Fibroblast of lung (primary cell): ENCODE measurements around the gene TBC1D13. TPM values are rescaled to one million over a fixed set of nuclear protein-coding genes. Genes with fewer than 3 reads are reported as not detected.

Experiments
- DNase-seq, 2 donors: peaks; one replicate each; pipeline versions ENCODE4 v3.0.0 to v3.0.0-alpha.2; 2010; ENCODE audit warnings: low read depth in 2 of 2
- H2AFZ ChIP-seq: 2 replicates; pipeline ENCODE4 v1.5.1; 2012; ENCODE audit warnings: low read length, control low read depth, inconsistent platforms
- H3K27ac ChIP-seq: 2 replicates; pipeline ENCODE4 v1.5.1; 2011; ENCODE audit warnings: low read length, control low read depth; ENCODE audit not compliant: insufficient read depth
- H3K27me3 ChIP-seq: 2 replicates; pipeline ENCODE4 v1.5.1; 2011; ENCODE audit warnings: mild to moderate bottlenecking, low read length; ENCODE audit not compliant: control insufficient read depth, insufficient read depth
- H3K36me3 ChIP-seq: 2 replicates; pipeline ENCODE4 v1.5.1; 2011; ENCODE audit warnings: low read length; ENCODE audit not compliant: control insufficient read depth, insufficient read depth
- H3K4me1 ChIP-seq: 2 replicates; pipeline ENCODE4 v1.5.1; 2011; ENCODE audit warnings: low read length; ENCODE audit not compliant: control insufficient read depth, insufficient read depth; ENCODE audit errors: extremely low read depth
- H3K4me2 ChIP-seq: 2 replicates; pipeline ENCODE4 v1.5.1; 2011; ENCODE audit warnings: low read length, control low read depth; ENCODE audit not compliant: insufficient read depth; ENCODE audit errors: extremely low read depth
- H3K4me3 ChIP-seq, 4 experiments: fragments of 200-600 bp in 1 of 4; sonication (generic) in 1 of 4; replicated peaks in 1 of 4; 2 replicates each; pipeline ENCODE4 v1.5.1; 2011 to 2016; ENCODE audit warnings: low read length in 4 of 4, low read depth in 3 of 4, mild to moderate bottlenecking in 3 of 4, control low read depth in 2 of 4, inconsistent platforms in 1 of 4, mixed read lengths in 1 of 4; ENCODE audit not compliant: insufficient read depth in 1 of 4; ENCODE audit errors: control extremely low read depth in 1 of 4
- H3K79me2 ChIP-seq: 2 replicates; pipeline ENCODE4 v1.5.1; 2012; ENCODE audit warnings: mild to moderate bottlenecking, low read length, inconsistent platforms; ENCODE audit not compliant: control insufficient read depth, insufficient read depth
- H3K9ac ChIP-seq: 2 replicates; pipeline ENCODE4 v1.5.1; 2011; ENCODE audit warnings: mild to moderate bottlenecking, low read length, control low read depth; ENCODE audit not compliant: insufficient read depth
- H3K9me3 ChIP-seq: 2 replicates; pipeline ENCODE4 v1.5.1; 2012; ENCODE audit warnings: low read depth, low read length; ENCODE audit not compliant: control insufficient read depth, insufficient read depth
- H4K20me1 ChIP-seq: 2 replicates; pipeline ENCODE4 v1.5.1; 2011; ENCODE audit warnings: low read length; ENCODE audit not compliant: control insufficient read depth, insufficient read depth; ENCODE audit errors: extremely low read depth
- EZH2 ChIP-seq: IDR thresholded peaks from 2 replicates; pipeline ENCODE4 v1.5.1; 2012; ENCODE audit warnings: low read length, control low read depth, mild to moderate bottlenecking; ENCODE audit errors: missing control alignments
- polyA plus RNA-seq, 2 donors: library from polyadenylated mRNA; depleted of rRNA in 1 of 2; stranded (reverse) in 1 of 2; unstranded in 1 of 2; fragments of >200 nt; gene quantifications; 2 replicates each; pipeline ENCODE4 v1.2.1, GENCODE V29; 2011 to 2012; ENCODE audit warnings: missing spikeins in 1 of 2
- total RNA-seq: library from RNA; depleted of rRNA; stranded (reverse); fragments of >200 nt; gene quantifications from 2 replicates; pipeline ENCODE4 v1.2.1, GENCODE V29; 2014
- TF ChIP-seq, protein P1 (sequence below), 2 donors: IDR thresholded peaks in 1 of 2; conservative IDR thresholded peaks in 1 of 2; 1 replicate in 1 of 2; 2 replicates in 1 of 2; pipeline ENCODE4 v1.5.1; 2011 to 2012; ENCODE audit warnings: low read length in 2 of 2, control low read depth in 1 of 2, inconsistent platforms in 1 of 2, low read depth in 1 of 2, mild to moderate bottlenecking in 1 of 2

TBC1D13 gene
- total and polyA plus RNA-seq, 2 donors (not counting 1 experiment from before 2014, with no cell fraction given): 9.2 to 20.6 TPM

DNA sequence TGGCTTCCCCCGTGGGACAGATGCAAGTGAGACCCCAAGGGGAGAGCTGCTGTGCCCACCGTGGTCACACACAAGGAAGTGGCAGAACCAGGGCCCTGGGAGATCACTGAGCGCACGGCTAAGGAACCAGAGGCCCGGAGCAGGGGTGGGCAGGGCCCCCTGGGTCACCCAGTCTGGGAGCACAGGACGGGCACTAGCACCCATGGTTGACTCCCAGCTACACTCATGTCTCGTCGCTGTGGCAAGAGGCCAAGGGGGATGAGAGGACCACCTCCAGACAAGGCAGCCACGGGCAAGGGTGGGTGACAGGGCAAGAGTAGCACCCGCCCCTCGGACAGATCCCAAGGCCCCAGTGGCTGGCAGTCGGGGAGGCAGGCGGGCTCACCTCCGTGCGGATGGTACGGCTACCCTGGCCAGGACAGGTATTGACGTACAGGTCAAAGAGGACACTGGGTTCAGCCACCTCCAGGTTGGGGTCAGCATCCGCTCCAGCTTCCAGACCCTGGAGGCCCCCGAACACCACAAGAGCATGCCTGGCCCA lies 36.4 kb downstream of the TBC1D13 start:
- no peak for DNase-seq
- H2AFZ ChIP-seq: no peak overlapping the region
- no peaks in the 10 kb centered on the region for H4K20me1 ChIP-seq
- H3K36me3 ChIP-seq: peaks cover 28% of the 10 kb centered on the region
- no peak overlapping the region for H3K4me3 ChIP-seq
- H3K27ac ChIP-seq: no peak overlapping the region
- H3K4me1 ChIP-seq: peaks cover 7% of the 10 kb centered on the region
- no peak overlapping the region for H3K9ac ChIP-seq
- peaks cover 3% of the 10 kb centered on the region for H3K79me2 ChIP-seq
- TF ChIP-seq, protein P1, sequence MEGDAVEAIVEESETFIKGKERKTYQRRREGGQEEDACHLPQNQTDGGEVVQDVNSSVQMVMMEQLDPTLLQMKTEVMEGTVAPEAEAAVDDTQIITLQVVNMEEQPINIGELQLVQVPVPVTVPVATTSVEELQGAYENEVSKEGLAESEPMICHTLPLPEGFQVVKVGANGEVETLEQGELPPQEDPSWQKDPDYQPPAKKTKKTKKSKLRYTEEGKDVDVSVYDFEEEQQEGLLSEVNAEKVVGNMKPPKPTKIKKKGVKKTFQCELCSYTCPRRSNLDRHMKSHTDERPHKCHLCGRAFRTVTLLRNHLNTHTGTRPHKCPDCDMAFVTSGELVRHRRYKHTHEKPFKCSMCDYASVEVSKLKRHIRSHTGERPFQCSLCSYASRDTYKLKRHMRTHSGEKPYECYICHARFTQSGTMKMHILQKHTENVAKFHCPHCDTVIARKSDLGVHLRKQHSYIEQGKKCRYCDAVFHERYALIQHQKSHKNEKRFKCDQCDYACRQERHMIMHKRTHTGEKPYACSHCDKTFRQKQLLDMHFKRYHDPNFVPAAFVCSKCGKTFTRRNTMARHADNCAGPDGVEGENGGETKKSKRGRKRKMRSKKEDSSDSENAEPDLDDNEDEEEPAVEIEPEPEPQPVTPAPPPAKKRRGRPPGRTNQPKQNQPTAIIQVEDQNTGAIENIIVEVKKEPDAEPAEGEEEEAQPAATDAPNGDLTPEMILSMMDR (conservative IDR thresholded peaks at IDR 0.05 in 1 of 2, IDR thresholded peaks at IDR 0.05 in 1 of 2; ENCODE audit: low read depth in 1 of 2, low read length in 2 of 2): no peak
- H3K4me2 ChIP-seq: no peak overlapping the region
- no peaks in the 10 kb centered on the region for H3K27me3 ChIP-seq
- H3K9me3 ChIP-seq: no peaks in the 10 kb centered on the region

DNA sequence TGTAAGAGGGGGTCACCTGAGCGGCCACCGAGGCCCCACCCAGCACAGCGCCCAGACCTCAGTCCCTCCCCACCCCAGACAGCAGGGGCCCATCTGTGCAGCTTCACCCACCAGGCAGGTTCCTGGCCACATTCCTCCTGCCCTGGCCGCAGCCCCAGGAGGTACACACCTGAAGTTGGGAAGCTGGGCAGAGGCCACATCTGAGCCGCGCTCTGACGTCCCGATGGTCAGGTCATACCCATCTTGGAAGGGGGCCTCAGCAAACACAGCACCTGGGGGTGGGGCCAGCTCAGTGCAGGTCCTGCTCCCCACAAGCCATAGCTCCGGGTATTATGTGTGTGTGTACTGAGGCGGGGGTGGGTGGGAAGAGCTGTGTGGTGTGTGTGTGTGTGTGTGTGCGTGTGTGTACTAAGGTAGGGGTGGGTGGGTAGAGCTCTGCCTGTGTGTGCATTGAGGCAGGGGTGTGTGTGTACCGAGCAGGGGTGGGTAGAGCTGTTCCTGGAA lies 36.9 kb downstream of the TBC1D13 start:
- DNase-seq: no peak
- peaks cover 28% of the 10 kb centered on the region for H3K36me3 ChIP-seq
- TF ChIP-seq, protein P1 (conservative IDR thresholded peaks at IDR 0.05 in 1 of 2, IDR thresholded peaks at IDR 0.05 in 1 of 2; ENCODE audit: low read depth in 1 of 2, low read length in 2 of 2): no peak
- TF ChIP-seq EZH2: no peak

DNA sequence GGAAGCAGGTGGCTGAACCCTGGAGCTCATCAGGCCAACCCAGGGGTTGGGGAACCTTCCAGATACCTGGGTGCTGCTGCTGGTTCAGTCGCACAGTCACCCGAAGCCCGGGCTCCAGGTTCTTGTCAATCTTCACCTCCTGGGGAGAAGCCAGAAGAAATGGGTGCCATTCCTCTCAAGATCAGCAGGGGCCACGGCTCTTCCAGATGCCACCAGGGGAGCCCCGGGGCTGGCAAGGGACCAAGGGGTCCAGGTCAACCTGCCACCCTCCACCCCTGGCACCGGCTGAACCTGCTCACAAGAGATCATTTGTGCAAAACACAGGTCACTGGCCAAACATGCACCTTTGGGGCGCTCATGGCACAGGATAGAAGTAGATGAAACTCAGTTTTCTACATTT lies 37.9 kb downstream of the TBC1D13 start:
- no peak overlapping the region for H3K4me2 ChIP-seq
- no peak overlapping the region for H3K4me3 ChIP-seq
- H4K20me1 ChIP-seq: no peaks in the 10 kb centered on the region
- no peak overlapping the region for H3K27ac ChIP-seq
- no peak overlapping the region for H3K9ac ChIP-seq
- DNase-seq: no peak
- H3K36me3 ChIP-seq: peaks cover 28% of the 10 kb centered on the region
- H3K79me2 ChIP-seq: peaks cover 7% of the 10 kb centered on the region
- H3K27me3 ChIP-seq: no peaks in the 10 kb centered on the region
- no peak for TF ChIP-seq EZH2
- TF ChIP-seq, protein P1 (conservative IDR thresholded peaks at IDR 0.05 in 1 of 2, IDR thresholded peaks at IDR 0.05 in 1 of 2; ENCODE audit: low read depth in 1 of 2, low read length in 2 of 2): no peak
- no peaks in the 10 kb centered on the region for H3K9me3 ChIP-seq
- H2AFZ ChIP-seq: no peak overlapping the region
- H3K4me1 ChIP-seq: peaks cover 1% of the 10 kb centered on the region

More for the DNA sequence above, 36.9 kb downstream of the TBC1D13 start:
- no peak overlapping the region for H3K4me2 ChIP-seq
- H3K79me2 ChIP-seq: peaks cover 6% of the 10 kb centered on the region
- no peak overlapping the region for H2AFZ ChIP-seq
- no peak overlapping the region for H3K27ac ChIP-seq
- H3K27me3 ChIP-seq: no peaks in the 10 kb centered on the region
- no peaks in the 10 kb centered on the region for H3K9me3 ChIP-seq
- peaks cover 7% of the 10 kb centered on the region for H3K4me1 ChIP-seq
- H3K4me3 ChIP-seq: no peak overlapping the region
- H3K9ac ChIP-seq: no peak overlapping the region
- no peaks in the 10 kb centered on the region for H4K20me1 ChIP-seq
